ENCODE results near the gene GRIA3.

DNA sequence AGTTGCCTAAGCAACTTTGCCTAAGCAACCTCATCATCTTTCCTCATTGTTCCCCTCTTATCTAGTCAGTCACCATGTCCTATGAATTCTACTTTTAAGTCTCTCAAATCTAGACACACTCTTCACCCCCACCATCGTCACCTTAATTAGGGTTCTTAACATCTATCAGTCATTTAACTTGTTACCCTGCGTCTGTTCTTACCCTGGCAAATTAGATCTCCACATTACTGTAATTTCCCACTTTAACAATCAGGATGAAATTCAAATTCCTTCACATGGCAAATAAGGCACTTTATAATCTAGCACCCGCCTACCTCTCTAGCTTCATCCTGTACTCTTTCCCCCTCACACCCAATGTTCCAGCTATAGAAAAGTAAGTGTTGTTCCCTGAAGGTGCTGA, 221.2 kb downstream of the GRIA3 start:
- TF ChIP-seq EZH2 (IDR thresholded peaks at IDR 0.05; ENCODE audit: low read depth) = no peak
- TF ChIP-seq, protein P1, sequence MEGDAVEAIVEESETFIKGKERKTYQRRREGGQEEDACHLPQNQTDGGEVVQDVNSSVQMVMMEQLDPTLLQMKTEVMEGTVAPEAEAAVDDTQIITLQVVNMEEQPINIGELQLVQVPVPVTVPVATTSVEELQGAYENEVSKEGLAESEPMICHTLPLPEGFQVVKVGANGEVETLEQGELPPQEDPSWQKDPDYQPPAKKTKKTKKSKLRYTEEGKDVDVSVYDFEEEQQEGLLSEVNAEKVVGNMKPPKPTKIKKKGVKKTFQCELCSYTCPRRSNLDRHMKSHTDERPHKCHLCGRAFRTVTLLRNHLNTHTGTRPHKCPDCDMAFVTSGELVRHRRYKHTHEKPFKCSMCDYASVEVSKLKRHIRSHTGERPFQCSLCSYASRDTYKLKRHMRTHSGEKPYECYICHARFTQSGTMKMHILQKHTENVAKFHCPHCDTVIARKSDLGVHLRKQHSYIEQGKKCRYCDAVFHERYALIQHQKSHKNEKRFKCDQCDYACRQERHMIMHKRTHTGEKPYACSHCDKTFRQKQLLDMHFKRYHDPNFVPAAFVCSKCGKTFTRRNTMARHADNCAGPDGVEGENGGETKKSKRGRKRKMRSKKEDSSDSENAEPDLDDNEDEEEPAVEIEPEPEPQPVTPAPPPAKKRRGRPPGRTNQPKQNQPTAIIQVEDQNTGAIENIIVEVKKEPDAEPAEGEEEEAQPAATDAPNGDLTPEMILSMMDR (conservative IDR thresholded peaks at IDR 0.05) = no peak

All from PC-9 (cell line).